Measurements from ENCODE around the gene GABARAPL2. TPM values are rescaled to one million over a fixed set of nuclear protein-coding genes. Genes with fewer than 3 reads are reported as not detected.
"Not testable (repeated sequence)": the region's sequence is repeated elsewhere in the genome, so short reads cannot be mapped to it uniquely, and the experiment has no call there.

GABARAPL2 gene
- total and polyA plus RNA-seq, 7 donors = 107 to 215 (median 167) TPM

- intact Hi-C loops (cut with DNase I) = no loop called here
- ATAC-seq (no peak), DNase-seq (no peak)
- H3K36me3 ChIP-seq (ENCODE audit: insufficient read depth in 1 of 2, low read depth in 1 of 2) = peaks cover 0 to 13% of the 10 kb centered on the region in 2 donors
- H3K4me1 ChIP-seq = no peaks in the 10 kb centered on the region
- no peaks in the 10 kb centered on the region for H3K9me3 ChIP-seq
- 92 to 94% (median 93%) methylated on average over 5 of the region's 5 CpGs for WGBS, 3 donors
- TF ChIP-seq CTCF (IDR thresholded peaks at IDR 0.05) = no peak
- H3K27ac ChIP-seq = no peak overlapping the region
- no peak overlapping the region for H3K4me3 ChIP-seq
- no peaks in the 10 kb centered on the region for H3K27me3 ChIP-seq (ENCODE audit: insufficient read depth in 3 of 3, low read length in 2 of 3)
Measured at GRCh38 chr16:75541236-75541635, 24.9 kb upstream of the GABARAPL2 start.

GRCh38 chr16:75542462-75542861, 23.7 kb upstream of the GABARAPL2 start:
- intact Hi-C loops (cut with DNase I); H3K27ac ChIP-seq; H3K4me3 ChIP-seq; H3K4me1 ChIP-seq; ATAC-seq; H3K9me3 ChIP-seq; DNase-seq; H3K27me3 ChIP-seq (ENCODE audit: insufficient read depth in 3 of 3, low read length in 2 of 3): not testable (repeated sequence)
- 92 to 95% (median 93%) methylated on average over 8 of the region's 8 CpGs for WGBS, 3 donors
- peaks cover 0 to 13% of the 10 kb centered on the region in 2 donors for H3K36me3 ChIP-seq (ENCODE audit: insufficient read depth in 1 of 2, low read depth in 1 of 2)

GRCh38 chr16:75545879-75546278, 20.3 kb upstream of the GABARAPL2 start:
- DNase-seq; H3K4me3 ChIP-seq; H3K4me1 ChIP-seq; H3K9me3 ChIP-seq; ATAC-seq; intact Hi-C loops (cut with DNase I); H3K27ac ChIP-seq; H3K27me3 ChIP-seq (ENCODE audit: insufficient read depth in 3 of 3, low read length in 2 of 3): not testable (repeated sequence)
- no CpG with 5 or more reads among the region's 1 CpG for WGBS, 3 donors
- peaks cover 0 to 13% of the 10 kb centered on the region in 2 donors for H3K36me3 ChIP-seq (ENCODE audit: insufficient read depth in 1 of 2, low read depth in 1 of 2)

GRCh38 chr16:75546293-75546692, 19.9 kb upstream of the GABARAPL2 start:
- no peak overlapping the region for H3K27ac ChIP-seq
- no peak for TF ChIP-seq CTCF (IDR thresholded peaks at IDR 0.05)
- no peaks in the 10 kb centered on the region for H3K4me1 ChIP-seq
- WGBS, 3 donors = 93 to 98% (median 94%) methylated on average over 7 of the region's 7 CpGs
- no peaks in the 10 kb centered on the region for H3K27me3 ChIP-seq (ENCODE audit: insufficient read depth in 3 of 3, low read length in 2 of 3)
- intact Hi-C loops (cut with DNase I) = no loop called here
- no peak for ATAC-seq
- no peaks in the 10 kb centered on the region for H3K9me3 ChIP-seq
- peaks cover 0 to 13% of the 10 kb centered on the region in 2 donors for H3K36me3 ChIP-seq (ENCODE audit: insufficient read depth in 1 of 2, low read depth in 1 of 2)
- no peak overlapping the region for H3K4me3 ChIP-seq
- no peak for DNase-seq

- H3K36me3 ChIP-seq (ENCODE audit: insufficient read depth in 1 of 2, low read depth in 1 of 2); ATAC-seq; H3K27me3 ChIP-seq (ENCODE audit: insufficient read depth in 3 of 3, low read length in 2 of 3); DNase-seq; H3K4me3 ChIP-seq; intact Hi-C loops (cut with DNase I); H3K27ac ChIP-seq; H3K4me1 ChIP-seq; H3K9me3 ChIP-seq: not testable (repeated sequence)
- WGBS, 3 donors = 95 to 99% (median 97%) methylated on average over 9 of the region's 9 CpGs
Measured at GRCh38 chr16:75548456-75548855, 17.7 kb upstream of the GABARAPL2 start.

GRCh38 chr16:75550211-75550662, 15.9 kb upstream of the GABARAPL2 start:
- ATAC-seq = peak; percentile 29 to 45 (median 38)
- 71 to 80% (median 77%) methylated on average over 7 of the region's 7 CpGs for WGBS, 3 donors
- H3K4me3 ChIP-seq = no peak overlapping the region
- intact Hi-C loops (cut with DNase I) = no loop called here
- H3K27ac ChIP-seq = peak overlapping the region; percentile 25
- H3K27me3 ChIP-seq (ENCODE audit: insufficient read depth in 3 of 3, low read length in 2 of 3) = no peaks in the 10 kb centered on the region
- H3K36me3 ChIP-seq (ENCODE audit: insufficient read depth in 1 of 2, low read depth in 1 of 2) = no peaks in the 10 kb centered on the region
- H3K9me3 ChIP-seq = no peaks in the 10 kb centered on the region
- no peak for DNase-seq
- TF ChIP-seq CTCF (IDR thresholded peaks at IDR 0.05) = peak; percentile 44
- H3K4me1 ChIP-seq = no peaks in the 10 kb centered on the region

All from psoas muscle (tissue), 8 donors.